PC-3 (cell line): ENCODE measurements around the gene PPM1B. TPM values are rescaled to one million over a fixed set of nuclear protein-coding genes. Genes with fewer than 3 reads are reported as not detected.

Experiments
- ATAC-seq: fragments of 200-7000 bp; cut with Tn5 transposase; 2 replicates; pipeline ENCODE4 v1.9.1; 2020; ENCODE audit warnings: mild to moderate bottlenecking, moderate library complexity
- BruUV-seq: library from RNA; stranded (reverse); fragments of 400-500 nt; replicated peaks from 2 replicates; lab custom pipeline; 2021; lab: Mats Ljungman, UMichigan
- CTCF ChIA-PET: fragments of 300-600 bp; sonication (Branson Sonifier 250); formaldehyde crosslinking; loops from one replicate; lab custom pipeline; 2022; ENCODE audit warnings: antibody characterized with exemption; lab: Charles Lee
- POLR2A ChIA-PET: fragments of 300-600 bp; sonication (Branson Sonifier 250); formaldehyde crosslinking; loops from one replicate; lab custom pipeline; 2022; ENCODE audit warnings: antibody characterized with exemption; ENCODE audit not compliant: unreplicated experiment; lab: Charles Lee
- DNase-seq: peaks from one replicate; pipeline ENCODE4 v3.0.0-alpha.2; 2015
- H2AFZ ChIP-seq: fragments of 300-600 bp; sonication (generic); 2 replicates; pipeline ENCODE4 v1.6.0; 2016; ENCODE audit warnings: antibody characterized with exemption, low read length
- H3F3A ChIP-seq: fragments of 300-600 bp; sonication (generic); one replicate; pipeline ENCODE4 v1.6.0; 2017; ENCODE audit warnings: antibody characterized with exemption, low read length, control low read depth, mild to moderate bottlenecking; ENCODE audit not compliant: unreplicated experiment
- H3K27ac ChIP-seq: fragments of 300-600 bp; sonication (generic); 2 replicates; pipeline ENCODE4 v1.5.1; 2016; ENCODE audit warnings: mild to moderate bottlenecking, low read length
- H3K27me3 ChIP-seq: fragments of 300-600 bp; sonication (generic); 2 replicates; pipeline ENCODE4 v1.6.1; 2016; ENCODE audit warnings: low read length, mixed read lengths
- H3K36me3 ChIP-seq: fragments of 300-600 bp; sonication (generic); 2 replicates; pipeline ENCODE4 v1.6.1; 2016; ENCODE audit warnings: low read depth, mixed run types, low read length, mixed read lengths
- H3K4me1 ChIP-seq: fragments of 300-600 bp; sonication (generic); 2 replicates; pipeline ENCODE4 v1.5.1; 2016; ENCODE audit warnings: low read length; ENCODE audit not compliant: insufficient read depth
- H3K4me2 ChIP-seq: fragments of 300-600 bp; sonication (generic); 2 replicates; pipeline ENCODE4 v1.6.0; 2016; ENCODE audit warnings: low read length
- H3K4me3 ChIP-seq: fragments of 300-600 bp; sonication (generic); 2 replicates; pipeline ENCODE4 v1.5.1; 2016; ENCODE audit warnings: mild to moderate bottlenecking, low read length, mixed read lengths
- H3K79me2 ChIP-seq: fragments of 300-600 bp; sonication (generic); 2 replicates; pipeline ENCODE4 v1.6.1; 2017; ENCODE audit warnings: low read length, mixed read lengths
- H3K9ac ChIP-seq: fragments of 300-600 bp; sonication (generic); 2 replicates; pipeline ENCODE4 v1.6.0; 2016; ENCODE audit warnings: mild to moderate bottlenecking, low read length
- H3K9me2 ChIP-seq: fragments of 300-600 bp; sonication (generic); replicated peaks from 2 replicates; pipeline ENCODE4 v1.6.1; 2016; ENCODE audit warnings: mixed run types, low read length, mixed read lengths
- H3K9me3 ChIP-seq: fragments of 300-600 bp; sonication (generic); 2 replicates; pipeline ENCODE4 v1.6.1; 2016; ENCODE audit warnings: low read length, mixed read lengths
- H4K20me1 ChIP-seq: fragments of 300-600 bp; sonication (generic); 2 replicates; pipeline ENCODE4 v1.6.1; 2016; ENCODE audit warnings: low read length, mixed read lengths
- CTCF ChIP-seq: fragments of 300-600 bp; sonication (generic); conservative IDR thresholded peaks from 2 replicates; pipeline ENCODE4 v1.5.1; 2017; ENCODE audit warnings: antibody characterized with exemption, low read depth, mild to moderate bottlenecking, low read length
- EZH2 ChIP-seq: fragments of 300-600 bp; sonication (generic); IDR thresholded peaks from one replicate; pipeline ENCODE4 v1.6.1; 2017; ENCODE audit warnings: antibody characterized with exemption, mild to moderate bottlenecking, low read length; ENCODE audit not compliant: unreplicated experiment
- EZH2phosphoT487 ChIP-seq: fragments of 300-600 bp; sonication (generic); IDR thresholded peaks from 2 replicates; pipeline ENCODE4 v1.6.1; 2018; ENCODE audit warnings: mild to moderate bottlenecking, antibody characterized with exemption, low read length, borderline replicate concordance
- intact Hi-C: fragments of 100-400 bp; cut with micrococcal nuclease; formaldehyde crosslinking; loops from 2 replicates; pipeline ENCODE4 v1.9.0; 2023
- total RNA-seq: library from RNA; depleted of rRNA; stranded (reverse); fragments of >200 nt; gene quantifications from 2 replicates; pipeline ENCODE4 v1.2.3, GENCODE V29; 2014

PPM1B gene
- total RNA-seq, 1 experiment from 2014 or later: 17.6 TPM

GRCh38 chr2:44211183-44211582 is 42.5 kb downstream of the PPM1B start:
- Histone ChIP-seq H3K27me3 (no peaks in the 10 kb centered on the region), H2AFZ (no peak overlapping the region), H3K36me3 (0 out of 2 replicates have a peak, but pooled peaks cover 10% of the 10 kb centered on the region), H3K9me2 (no peaks in the 10 kb centered on the region), H3K9ac (no peak overlapping the region), H3K4me3 (no peak overlapping the region), H3K9me3 (no peaks in the 10 kb centered on the region), H3K4me2 (no peak overlapping the region), H3K4me1 (no peaks in the 10 kb centered on the region), H3K27ac (no peak overlapping the region), H4K20me1 (no peaks in the 10 kb centered on the region), H3F3A (no peaks in the 10 kb centered on the region), H3K79me2 (0 out of 2 replicates have a peak, but pooled peaks cover 4% of the 10 kb centered on the region)
- ChIA-PET POLR2A (no interaction called here), CTCF (no interaction called here)
- TF ChIP-seq CTCF (no peak), EZH2 (no peak), EZH2phosphoT487 (no peak)
- intact Hi-C loops: no loop called here
- BruUV-seq: no TSS peak
- ATAC-seq: no peak
- no peak for DNase-seq

GRCh38 chr2:44212302-44212701 is 43.6 kb downstream of the PPM1B start:
- H3K9me2 ChIP-seq: no peaks in the 10 kb centered on the region
- ChIA-PET CTCF (no interaction called here), POLR2A (no interaction called here)
- H3K4me3 ChIP-seq: no peak overlapping the region
- DNase-seq (no peak), ATAC-seq (no peak)
- H4K20me1 ChIP-seq: no peaks in the 10 kb centered on the region
- no peaks in the 10 kb centered on the region for H3F3A ChIP-seq
- intact Hi-C loops: no loop called here
- no peak overlapping the region for H2AFZ ChIP-seq
- H3K27ac ChIP-seq: no peak overlapping the region
- H3K79me2 ChIP-seq: no peaks in the 10 kb centered on the region
- no peaks in the 10 kb centered on the region for H3K9me3 ChIP-seq
- TF ChIP-seq EZH2phosphoT487 (no peak), CTCF (no peak), EZH2 (no peak)
- no peaks in the 10 kb centered on the region for H3K27me3 ChIP-seq
- H3K9ac ChIP-seq: no peak overlapping the region
- H3K4me2 ChIP-seq: no peak overlapping the region
- no TSS peak for BruUV-seq
- no peaks in the 10 kb centered on the region for H3K4me1 ChIP-seq
- 0 out of 2 replicates have a peak, but pooled peaks cover 10% of the 10 kb centered on the region for H3K36me3 ChIP-seq

- H3K9me2 ChIP-seq: no peaks in the 10 kb centered on the region
- DNase-seq: no peak
- no peak for TF ChIP-seq EZH2
- TF ChIP-seq EZH2phosphoT487: no peak
- TF ChIP-seq CTCF: no peak
- H3K27me3 ChIP-seq: no peaks in the 10 kb centered on the region
- no peaks in the 10 kb centered on the region for H3K4me1 ChIP-seq
- H3K4me2 ChIP-seq: no peak overlapping the region
- no peak overlapping the region for H3K4me3 ChIP-seq
- H4K20me1 ChIP-seq: no peaks in the 10 kb centered on the region
- H3K79me2 ChIP-seq: no peaks in the 10 kb centered on the region
- POLR2A ChIA-PET: no interaction called here
- intact Hi-C loops: no loop called here
- H3K27ac ChIP-seq: no peak overlapping the region
- no peak overlapping the region for H2AFZ ChIP-seq
- H3K36me3 ChIP-seq: peaks cover 4% of the 10 kb centered on the region; the same call in 1 of the 2 replicates
- H3F3A ChIP-seq: no peaks in the 10 kb centered on the region
- H3K9ac ChIP-seq: no peak overlapping the region
- H3K9me3 ChIP-seq: no peaks in the 10 kb centered on the region
- no peak for ATAC-seq
- CTCF ChIA-PET: no interaction called here
- BruUV-seq: no TSS peak
Measured at GRCh38 chr2:44215827-44216226, 47.2 kb downstream of the PPM1B start.
